K562 (cell line): ENCODE measurements around the gene LSM14B. TPM values are rescaled to one million over a fixed set of nuclear protein-coding genes. Genes with fewer than 3 reads are reported as not detected.

Source experiments
- ARNT ChIP-seq, 2 experiments: fragments of 450-650 bp; IDR thresholded peaks; 2 replicates each; pipeline ENCODE4 v1.6.1; 2016; ENCODE audit warnings: mild to moderate bottlenecking in 1 of 2
- E2F6 ChIP-seq, 2 experiments: IDR thresholded peaks; 2 replicates each; pipeline ENCODE4 v1.6.1; 2011; ENCODE audit warnings: borderline replicate concordance in 1 of 2, control low read depth in 1 of 2, low read depth in 1 of 2, low read length in 1 of 2, mild to moderate bottlenecking in 1 of 2, mixed read lengths in 1 of 2, moderate library complexity in 1 of 2; ENCODE audit not compliant: insufficient read depth in 1 of 2, insufficient read length in 1 of 2, poor library complexity in 1 of 2, severe bottlenecking in 1 of 2; ENCODE audit errors: extremely low read depth in 1 of 2
- GATAD2B ChIP-seq: fragments of 450-650 bp; IDR thresholded peaks from 2 replicates; pipeline ENCODE4 v1.6.1; 2017; ENCODE audit warnings: mild to moderate bottlenecking, borderline replicate concordance
- KLF10 ChIP-seq: fragments of 250-450 bp; sonication (Bioruptor Pico); IDR thresholded peaks from 2 replicates; pipeline ENCODE4 v1.6.1; 2021; ENCODE audit warnings: matching md5 sums
- L3MBTL2 ChIP-seq: fragments of 450-650 bp; IDR thresholded peaks from 2 replicates; pipeline ENCODE4 v1.6.1; 2016; ENCODE audit warnings: mild to moderate bottlenecking, moderate library complexity
- MEF2A ChIP-seq: IDR thresholded peaks from 2 replicates; pipeline ENCODE4 v1.6.1; 2011; ENCODE audit warnings: low read depth, mild to moderate bottlenecking, low read length, moderate library complexity; ENCODE audit not compliant: control insufficient read depth
- RBBP5 ChIP-seq: fragments of 200-600 bp; sonication (generic); IDR thresholded peaks from 2 replicates; pipeline ENCODE4 v1.6.1; 2012; ENCODE audit warnings: borderline replicate concordance, mild to moderate bottlenecking, low read length, control low read depth, inconsistent platforms; ENCODE audit not compliant: insufficient read depth, poor library complexity, severe bottlenecking
- SETDB1 ChIP-seq: IDR thresholded peaks from one replicate; pipeline ENCODE4 v1.6.1; 2012; ENCODE audit warnings: low read length, control low read depth, inconsistent platforms
- SMARCA5 ChIP-seq: fragments of 450-650 bp; IDR thresholded peaks from 2 replicates; pipeline ENCODE4 v1.6.1; 2016
- SP1 ChIP-seq: sonication (generic); formaldehyde crosslinking; IDR thresholded peaks from 2 replicates; pipeline ENCODE4 v1.8.1; 2022; ENCODE audit warnings: mild to moderate bottlenecking, missing genetic modification reagents
- SRF ChIP-seq, 2 experiments: fragments of 250-450, 450-650 bp in 1 of 2; sonication (Bioruptor Pico) in 1 of 2; sonication (generic) in 1 of 2; formaldehyde crosslinking; IDR thresholded peaks; 2 replicates each; pipeline versions ENCODE4 v1.5.0 to v1.5.1; 2020 to 2022; ENCODE audit warnings: mild to moderate bottlenecking in 1 of 2, missing genetic modification reagents in 1 of 2
- TAF1 ChIP-seq: IDR thresholded peaks from 2 replicates; pipeline ENCODE4 v1.6.1; 2011; ENCODE audit warnings: mild to moderate bottlenecking, low read length, moderate library complexity; ENCODE audit not compliant: insufficient read depth, control insufficient read depth, severe bottlenecking; ENCODE audit errors: extremely low read depth
- THRAP3 ChIP-seq: fragments of 450-650 bp; IDR thresholded peaks from 2 replicates; pipeline ENCODE4 v1.6.1; 2016; ENCODE audit warnings: mild to moderate bottlenecking, inconsistent platforms, borderline replicate concordance
- ZBTB34 ChIP-seq: fragments of 250-450 bp; sonication (Bioruptor Pico); IDR thresholded peaks from 2 replicates; pipeline ENCODE4 v1.8.0; 2021; ENCODE audit warnings: mild to moderate bottlenecking, moderate library complexity
- ZFP91 ChIP-seq: sonication (generic); formaldehyde crosslinking; IDR thresholded peaks from 2 replicates; pipeline ENCODE4 v1.8.0; 2022; ENCODE audit warnings: mild to moderate bottlenecking, missing genetic modification reagents
- ZKSCAN1 ChIP-seq: fragments of 150-350 bp; IDR thresholded peaks from 2 replicates; pipeline ENCODE4 v1.6.1; 2016; ENCODE audit warnings: low read depth, low read length
- ZNF197 ChIP-seq: fragments of 200-800 bp; sonication (Bioruptor generic); IDR thresholded peaks from 2 replicates; pipeline ENCODE4 v1.6.1; 2016; ENCODE audit warnings: low read depth, missing genetic modification characterization, missing compliant biosample characterization
- ZNF280A ChIP-seq: fragments of 450-650 bp; IDR thresholded peaks from 2 replicates; pipeline ENCODE4 v1.6.1; 2018; ENCODE audit warnings: mild to moderate bottlenecking, low read depth; ENCODE audit not compliant: partially characterized antibody
- ZNF695 ChIP-seq: fragments of 450-650 bp; formaldehyde crosslinking; IDR thresholded peaks from 2 replicates; pipeline ENCODE4 v1.4.0; 2020; ENCODE audit warnings: mild to moderate bottlenecking, moderate library complexity
- polyA plus RNA-seq, 8 experiments: library from polyadenylated mRNA; depleted of rRNA in 4 of 8; stranded (reverse) in 5 of 8; unstranded in 3 of 8; fragments of >200 nt; fragmentation: Nextera tagmentation in 2 of 8; fragmentation: Illumina TruSeq in 1 of 8; extraction: Ambion mirVana in 2 of 8; extraction: Trizol in 1 of 8; gene quantifications; 2 replicates each; pipeline versions ENCODE4 v1.2.1 to v1.2.3, GENCODE V29; 2011 to 2014; ENCODE audit warnings: inconsistent platforms in 1 of 8, missing spikeins in 1 of 8
- total RNA-seq, 7 experiments: library from RNA; depleted of rRNA in 6 of 7; stranded (reverse); fragments of >200 nt in 6 of 7; fragmentation: Illumina TruSeq in 2 of 7; extraction: Trizol in 2 of 7; gene quantifications; 2 replicates each; pipeline versions ENCODE4 v1.2.1 to v1.2.3, GENCODE V29; 2011 to 2021; ENCODE audit warnings: low replicate concordance in 1 of 7

LSM14B gene
- total and polyA plus RNA-seq, 9 of the 15 experiments (the other 6 are each of a cell fraction or from before 2014, with no cell fraction given) = 0.66 to 36.0 (median 20.2) TPM

- TF ChIP-seq GATAD2B (peak; percentile 53; the same call in 1 of the 2 replicates), TAF1 (peak; percentile 19), ZNF695 (CRISPR knock-in tag) (no peak), E2F6 (IDR thresholded peaks at IDR 0.05; ENCODE audit: borderline replicate concordance in 1 of 2, extremely low read depth in 1 of 2, insufficient read depth in 1 of 2, insufficient read length in 1 of 2, low read depth in 1 of 2, low read length in 1 of 2, poor library complexity in 1 of 2, severe bottlenecking in 1 of 2) (peak in 1 of 2 experiments; percentile 28), ARNT (IDR thresholded peaks at IDR 0.05) (no peak), ZFP91 (CRISPR knock-in tag) (no peak), KLF10 (no peak), SP1 (CRISPR knock-in tag) (no peak), ZBTB34 (CRISPR knock-in tag) (no peak), L3MBTL2 (0 out of 2 replicates have a peak, but pooled peaks have one; percentile 9), ZNF197 (CRISPR knock-in tag) (no peak), THRAP3 (no peak), MEF2A (no peak), ZNF280A (no peak), SMARCA5 (no peak), RBBP5 (peak; percentile 86), SRF (CRISPR knock-in tag; IDR thresholded peaks at IDR 0.05) (no peak), ZKSCAN1 (no peak), SETDB1 (no peak)
These were observed 20.2 kb downstream of the LSM14B start (continued) for GRCh38 chr20:62142252-62143080.
